GM21360 (cell line): ENCODE data around the gene ELMO1.

ENCODE experiments used
- ATAC-seq: cut with Tn5 transposase; IDR thresholded peaks from one replicate; pipeline ENCODE4 v1.9.1; 2021; ENCODE audit warnings: mild to moderate bottlenecking, moderate library complexity; ENCODE audit not compliant: unreplicated experiment

ELMO1 gene

DNA sequence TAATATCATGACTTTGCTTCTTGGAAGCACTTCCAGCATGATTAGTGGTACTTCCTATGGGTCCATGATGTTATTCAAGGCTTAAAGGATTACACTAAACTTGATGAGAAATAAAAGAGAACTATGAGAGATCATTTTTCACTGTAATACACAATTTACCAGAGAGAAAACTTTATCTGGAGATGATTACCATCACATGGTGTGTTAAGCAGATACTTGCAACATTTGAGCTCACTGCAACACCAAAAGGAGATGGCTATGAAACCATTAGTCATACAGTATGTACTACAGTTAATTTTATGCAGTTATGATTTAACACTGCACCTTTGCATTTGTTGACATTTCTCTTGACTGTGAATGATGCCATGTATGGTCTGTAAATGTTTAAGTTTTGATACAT lies 413.0 kb downstream of the ELMO1 start:
- no peak for ATAC-seq

DNA sequence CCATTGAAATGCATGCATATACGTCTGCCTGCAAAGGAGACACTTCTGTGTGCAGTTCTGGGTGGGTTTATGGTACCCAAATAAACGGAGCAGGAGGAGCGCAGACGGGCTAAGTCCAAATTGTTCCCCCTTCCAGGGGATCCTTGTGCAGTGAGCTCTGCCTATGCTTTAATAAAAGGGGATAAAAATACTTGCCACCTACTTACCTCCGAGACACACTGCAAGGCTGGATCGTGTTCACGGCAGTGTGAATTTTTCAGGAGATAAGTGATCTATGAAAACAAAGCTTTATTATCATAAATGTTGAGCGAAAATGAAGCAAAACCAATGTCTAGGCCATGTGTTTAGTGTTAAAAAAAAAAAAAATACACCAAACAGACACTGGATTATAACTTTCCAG lies 415.5 kb downstream of the ELMO1 start:
- no peak for ATAC-seq

DNA sequence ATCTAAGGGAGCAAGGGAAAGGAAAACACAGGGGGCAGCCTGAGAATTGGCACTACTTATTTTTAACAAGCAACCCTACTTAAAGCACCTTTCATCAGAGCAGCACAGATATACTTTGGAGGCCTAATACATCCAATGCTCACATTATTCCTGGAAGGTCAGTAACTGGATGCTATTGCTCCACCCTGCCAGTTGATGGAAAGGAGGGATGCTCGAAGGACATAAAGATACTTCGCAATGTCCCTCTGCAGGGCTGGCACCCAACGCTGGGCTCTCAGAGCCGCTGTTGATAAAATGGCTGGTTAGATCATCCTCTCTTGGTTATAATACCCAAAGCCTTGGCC lies 416.4 kb downstream of the ELMO1 start:
- ATAC-seq: no peak

DNA sequence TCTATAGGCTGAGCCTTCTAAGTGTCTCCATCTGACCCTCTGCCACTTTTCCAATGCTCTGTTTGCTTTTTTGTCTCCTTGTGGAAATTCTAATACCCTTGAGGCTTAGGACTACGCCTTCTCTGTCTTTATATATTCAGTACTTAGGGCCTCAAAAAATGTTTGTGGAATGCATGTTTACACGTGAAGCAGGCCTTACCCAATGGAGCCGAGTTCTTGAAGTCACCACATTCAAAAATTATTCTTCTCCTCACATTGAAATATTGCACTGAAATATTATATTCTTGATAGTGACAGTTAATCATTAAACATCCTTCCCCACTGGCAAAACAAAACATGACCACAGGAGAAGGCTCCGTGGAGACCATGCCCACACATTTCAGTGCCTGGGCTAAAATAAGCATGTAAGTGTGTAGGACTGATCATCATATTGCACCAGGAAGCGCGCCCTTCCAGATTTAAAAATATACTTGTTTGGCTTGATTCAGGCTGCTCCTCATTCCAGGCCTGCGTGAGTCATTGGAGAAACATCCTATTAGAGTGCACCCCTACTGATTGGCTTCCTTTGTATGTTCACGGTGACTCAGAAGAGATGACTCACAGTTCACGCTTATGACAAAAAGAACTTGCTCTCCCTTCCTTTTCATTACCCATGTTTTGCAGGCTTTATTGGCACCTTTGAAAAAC lies 416.9 kb downstream of the ELMO1 start:
- ATAC-seq: no peak

DNA sequence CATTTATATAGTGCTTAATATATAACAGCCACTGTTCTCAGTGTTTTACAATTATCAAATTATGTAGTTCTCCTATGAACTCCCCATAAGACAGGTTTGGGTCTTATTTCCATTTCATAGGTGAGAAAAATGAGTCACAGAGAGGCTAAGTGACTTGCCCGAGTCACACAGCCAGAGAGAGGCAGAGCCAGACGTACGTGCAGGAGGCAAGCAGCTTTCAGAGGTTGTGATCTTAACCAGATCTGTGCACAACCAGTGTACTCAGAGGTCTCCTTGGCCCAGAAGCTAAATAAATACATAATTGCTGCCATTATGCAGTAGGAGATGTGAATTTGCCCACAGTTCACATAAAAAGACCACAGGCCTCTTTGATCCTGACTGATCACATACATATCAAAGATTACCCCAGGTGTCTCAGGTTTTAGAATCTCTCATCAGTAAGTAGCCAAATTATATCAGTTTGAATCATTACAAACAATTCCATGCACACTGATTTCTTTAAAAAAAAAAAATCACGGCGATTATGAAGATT lies 419.7 kb downstream of the ELMO1 start:
- no peak for ATAC-seq

DNA sequence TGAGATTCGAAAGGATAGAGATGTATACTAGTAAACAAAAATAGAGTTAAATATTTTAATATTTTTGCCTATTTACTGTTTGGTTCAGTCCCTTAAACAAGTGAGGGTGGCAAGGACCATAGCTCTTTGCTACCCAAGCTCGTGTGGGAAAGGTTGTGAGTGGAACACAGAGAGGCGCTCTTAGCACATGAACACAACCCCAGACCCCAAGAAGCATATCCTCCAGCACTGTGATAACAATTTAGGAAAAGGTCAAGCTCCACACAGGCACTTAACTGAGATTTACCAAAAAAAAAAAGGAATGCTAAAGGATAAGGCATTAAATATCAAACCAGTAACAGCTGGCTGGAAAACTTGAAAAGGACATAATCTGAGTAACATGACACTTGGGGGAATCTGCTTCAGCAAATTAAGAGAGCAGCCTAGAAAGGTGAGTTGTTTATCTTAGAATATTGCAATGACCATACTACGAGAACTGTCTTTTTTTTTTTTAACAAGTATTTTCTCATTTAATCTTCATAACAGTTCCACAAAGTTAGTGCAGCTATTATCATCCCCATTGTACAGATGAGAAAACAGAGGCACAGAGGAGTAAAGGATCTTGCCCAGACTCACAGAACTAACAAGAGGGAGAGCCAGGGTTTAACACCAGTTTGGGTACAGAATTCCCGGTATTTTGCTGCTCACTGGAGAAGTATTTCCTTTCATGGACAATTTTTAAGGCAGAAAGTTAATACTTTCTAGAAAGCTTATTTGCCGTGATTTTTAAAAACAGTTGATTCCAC lies 420.9 kb downstream of the ELMO1 start:
- no peak for ATAC-seq

DNA sequence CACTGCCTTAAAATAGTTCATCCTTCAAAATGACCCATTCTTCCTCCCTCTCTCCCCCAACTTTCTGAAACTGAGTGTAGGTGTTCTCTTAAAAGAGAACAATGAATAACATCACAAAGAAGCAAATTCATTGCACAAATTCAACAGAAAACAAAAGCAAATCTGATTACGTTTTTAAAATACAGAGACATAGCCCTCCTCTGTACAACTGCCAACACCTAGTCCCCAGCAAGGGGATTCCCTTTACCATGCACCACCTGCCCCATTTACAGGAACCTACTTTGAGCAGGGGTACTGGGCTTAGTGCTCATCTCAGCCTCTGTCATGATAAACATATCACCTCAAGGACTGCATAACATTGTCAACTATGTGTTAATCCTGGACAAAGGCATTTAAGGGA lies 421.6 kb downstream of the ELMO1 start:
- no peak for ATAC-seq

DNA sequence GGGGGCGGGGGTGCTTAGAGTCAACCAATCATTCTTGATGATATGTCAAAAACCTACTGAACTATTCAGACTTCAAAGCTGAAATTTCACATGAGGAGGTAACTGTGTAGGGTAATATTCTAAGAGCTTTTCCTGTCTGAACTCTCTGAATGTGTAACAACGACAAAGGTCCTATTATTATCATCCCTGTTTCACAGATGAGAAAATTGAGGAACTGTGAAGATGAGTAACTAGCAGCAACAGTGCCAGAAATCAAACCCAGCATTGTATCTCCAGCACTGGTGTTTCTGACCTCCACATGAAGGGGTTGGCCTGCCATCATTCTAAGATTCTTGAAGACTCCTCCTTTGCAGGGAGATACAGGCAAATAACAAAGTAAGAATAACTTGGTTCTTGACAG lies 429.7 kb downstream of the ELMO1 start:
- ATAC-seq: peak; percentile 71

DNA sequence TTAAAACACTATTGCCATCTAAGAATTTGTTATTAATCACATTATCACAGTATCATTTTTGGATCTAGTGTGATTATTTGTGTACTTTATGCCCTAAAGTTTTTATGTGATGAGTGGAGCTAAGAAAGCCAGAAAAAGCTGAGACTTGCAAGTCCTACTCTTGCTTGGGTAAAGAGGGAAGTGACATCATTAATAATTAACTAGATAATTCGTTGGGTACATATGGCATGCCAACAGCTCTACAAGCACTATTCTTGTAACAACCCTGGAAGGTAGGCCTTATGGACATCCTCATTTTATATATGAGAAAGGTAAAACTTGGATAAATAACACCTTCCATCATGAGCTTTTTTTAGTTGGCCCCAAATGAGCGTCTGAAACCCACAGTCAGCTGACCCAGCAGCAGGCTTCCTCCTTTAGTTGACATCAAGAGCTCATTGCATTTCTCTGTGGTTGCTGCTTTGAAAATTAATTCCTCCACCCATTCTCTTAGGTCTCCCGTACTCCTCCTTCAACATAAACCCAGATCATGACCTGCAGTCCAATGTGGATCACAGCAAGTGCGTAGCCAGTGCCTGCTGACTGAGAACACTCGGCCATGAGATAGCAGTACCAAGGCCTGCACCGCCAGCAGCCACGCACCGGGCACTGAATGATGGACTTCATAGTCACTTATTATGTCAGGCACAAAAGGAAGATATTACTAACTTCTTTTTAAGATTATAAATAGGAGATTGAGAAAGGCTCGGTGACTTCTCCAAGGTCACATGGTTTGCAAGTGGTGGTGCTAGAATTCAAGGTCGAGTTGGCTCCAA lies 432.4 kb downstream of the ELMO1 start:
- ATAC-seq: no peak

DNA sequence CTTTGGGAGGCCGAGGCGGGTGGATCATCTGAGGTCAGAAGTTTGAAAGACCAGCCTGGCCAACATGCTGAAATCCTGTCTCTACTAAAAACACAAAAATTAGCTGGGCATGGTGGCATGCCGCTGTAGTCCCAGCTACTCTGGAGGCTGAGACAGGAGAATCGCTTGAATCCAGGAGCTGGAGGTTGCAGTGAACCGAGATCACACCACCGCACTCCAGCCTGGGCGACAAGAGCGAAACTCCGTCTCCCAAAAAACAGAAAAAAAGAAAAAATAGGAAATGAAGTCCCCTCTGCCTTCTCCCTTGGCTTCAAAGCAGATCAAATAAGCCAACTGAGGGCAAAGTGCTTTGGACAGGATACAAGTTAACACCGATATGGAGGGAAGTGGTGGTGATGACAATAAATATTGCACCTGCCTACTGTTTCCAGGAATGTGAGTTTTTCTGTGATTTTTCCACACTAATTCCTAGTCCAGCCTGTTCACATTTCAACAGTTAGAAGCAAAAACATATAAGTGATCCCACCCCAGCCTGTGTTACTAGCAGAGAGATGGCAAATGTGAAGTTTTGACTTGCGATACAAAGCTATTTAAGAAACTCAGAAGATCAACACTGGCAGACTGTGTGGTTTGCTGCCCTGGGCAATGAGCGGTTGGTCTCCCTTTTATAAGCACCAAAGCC lies 433.2 kb downstream of the ELMO1 start:
- ATAC-seq: no peak

DNA sequence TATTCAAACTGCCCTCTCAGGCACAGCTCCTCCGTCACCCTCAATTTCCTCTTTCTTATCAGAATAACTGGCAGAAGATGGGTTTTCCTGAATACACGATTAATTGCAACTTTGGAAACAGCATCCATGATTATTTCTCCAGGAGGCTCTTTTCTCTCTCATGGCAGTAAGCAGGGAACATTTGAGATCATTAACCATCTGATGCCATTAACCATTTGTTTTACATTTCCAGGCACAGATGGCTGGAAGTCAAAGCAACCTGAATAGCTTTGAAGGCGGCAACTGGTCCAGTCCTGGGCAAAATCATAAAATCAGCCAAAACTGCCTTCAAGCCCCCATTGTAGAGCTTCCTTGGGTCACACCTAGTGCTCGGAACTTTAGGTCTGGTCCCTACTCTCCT lies 434.9 kb downstream of the ELMO1 start:
- no peak for ATAC-seq

DNA sequence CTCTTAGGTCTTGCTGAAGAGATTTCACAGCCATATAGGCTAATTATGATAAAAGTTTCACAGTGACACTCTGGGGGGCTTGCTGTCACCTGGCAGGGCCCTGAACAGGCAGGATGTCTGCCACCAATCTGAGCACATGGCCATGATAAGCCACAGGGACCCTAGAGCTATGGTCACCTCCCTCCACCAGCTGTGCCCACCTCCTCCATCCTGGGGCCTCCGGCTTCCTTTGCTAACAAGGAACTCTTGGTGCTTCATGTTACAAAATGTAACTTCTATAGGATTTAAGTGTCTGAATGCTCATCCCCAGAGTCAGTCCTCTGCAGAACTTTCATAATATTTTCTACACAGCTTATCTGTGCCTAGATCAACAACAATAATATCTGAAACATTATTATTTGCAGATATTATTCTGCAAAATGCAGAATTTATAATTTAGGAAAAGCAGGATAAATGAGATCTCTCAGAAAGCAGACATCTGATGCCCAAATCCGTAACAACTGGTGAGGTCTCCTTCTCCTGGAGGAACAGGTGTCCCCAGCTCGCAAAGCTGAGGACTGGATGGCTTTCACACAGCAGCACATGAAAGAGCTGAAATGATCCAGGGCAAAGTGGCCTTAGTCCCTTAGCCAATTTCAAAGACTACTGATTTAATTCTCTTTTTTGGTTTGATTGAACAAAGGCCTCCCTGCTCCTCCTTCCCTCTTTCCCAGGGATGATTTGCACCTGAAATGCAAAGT lies 437.3 kb downstream of the ELMO1 start:
- ATAC-seq: no peak

DNA sequence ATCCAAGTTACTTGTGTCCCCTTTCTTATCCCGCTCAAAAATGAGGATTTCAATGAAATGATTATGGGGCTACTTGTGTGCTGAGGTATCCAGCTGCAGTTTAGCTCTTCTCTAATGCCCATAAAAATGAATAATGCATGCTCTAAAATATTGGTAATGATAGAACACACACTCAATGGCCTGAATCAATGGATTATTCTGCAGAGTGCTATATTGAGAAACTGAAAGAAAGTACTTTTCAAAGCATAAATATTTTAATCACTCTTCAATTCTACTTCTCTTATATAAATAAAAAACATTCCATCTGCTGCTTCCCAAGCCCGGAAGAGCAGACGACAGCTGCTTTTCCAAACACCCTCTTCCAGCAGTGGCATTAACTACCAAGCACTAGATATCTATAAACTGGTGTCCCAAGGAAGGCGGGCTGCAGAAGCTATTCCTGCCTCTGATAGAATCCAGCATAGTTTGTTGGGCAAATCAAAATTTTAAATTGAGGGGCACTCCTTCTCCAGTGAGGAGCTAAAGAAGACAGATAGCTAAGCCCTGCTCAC lies 439.5 kb downstream of the ELMO1 start:
- ATAC-seq: no peak

DNA sequence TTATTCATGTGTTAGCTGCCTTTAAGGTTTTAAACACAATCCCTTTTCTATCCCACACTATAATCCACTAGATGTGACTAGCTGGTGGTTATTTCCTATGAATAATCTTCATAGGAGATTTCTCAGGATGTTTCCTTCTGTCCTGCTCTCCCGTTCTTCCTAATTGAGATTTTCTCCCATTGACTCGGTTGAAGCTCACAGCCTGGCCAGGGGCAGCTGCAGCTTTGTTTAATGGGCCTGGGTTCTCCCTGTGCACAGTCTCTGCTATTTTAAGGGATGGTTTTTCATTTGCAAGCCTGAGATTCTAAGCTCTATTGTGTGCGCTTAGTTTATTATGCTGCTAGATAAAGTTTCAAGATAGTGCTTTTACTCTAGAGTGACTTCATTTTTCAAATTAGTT lies 441.0 kb downstream of the ELMO1 start:
- ATAC-seq: no peak

DNA sequence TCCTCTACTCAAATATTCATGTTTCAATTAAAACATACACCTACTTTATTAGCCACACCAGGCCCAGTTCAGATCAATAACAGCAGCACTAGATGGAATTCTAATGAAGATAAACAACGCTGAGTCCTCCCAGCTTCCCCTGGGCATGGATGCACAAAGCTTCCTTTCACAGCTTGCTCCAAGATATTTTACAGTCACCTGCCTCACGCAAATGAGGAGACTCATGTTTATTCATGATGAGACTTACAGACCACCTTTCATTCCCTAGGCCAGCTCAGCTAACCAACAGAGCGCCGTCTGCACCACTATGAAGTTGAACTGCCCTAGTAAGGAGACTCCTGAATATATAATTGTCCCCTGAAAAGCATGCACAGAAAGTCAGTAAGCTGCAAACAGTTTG lies 441.4 kb downstream of the ELMO1 start:
- ATAC-seq: no peak

DNA sequence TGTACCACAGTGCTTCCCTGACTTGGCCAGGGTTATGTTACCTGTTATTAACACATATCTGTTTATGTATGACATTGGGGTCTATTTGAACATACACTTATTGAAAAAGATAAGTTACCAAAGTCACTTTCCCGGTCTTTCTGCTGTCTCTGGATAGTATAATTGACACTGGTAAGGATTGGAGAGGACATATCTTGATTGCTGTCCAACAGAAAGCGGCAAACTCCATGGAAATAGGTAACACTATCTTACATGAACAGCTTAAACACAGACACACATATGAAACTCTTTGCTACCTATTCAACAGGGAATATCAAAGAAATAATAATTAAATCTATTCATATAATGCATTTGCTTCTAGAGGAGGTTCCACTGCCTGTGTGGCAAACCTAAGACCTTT lies 441.9 kb downstream of the ELMO1 start:
- no peak for ATAC-seq

DNA sequence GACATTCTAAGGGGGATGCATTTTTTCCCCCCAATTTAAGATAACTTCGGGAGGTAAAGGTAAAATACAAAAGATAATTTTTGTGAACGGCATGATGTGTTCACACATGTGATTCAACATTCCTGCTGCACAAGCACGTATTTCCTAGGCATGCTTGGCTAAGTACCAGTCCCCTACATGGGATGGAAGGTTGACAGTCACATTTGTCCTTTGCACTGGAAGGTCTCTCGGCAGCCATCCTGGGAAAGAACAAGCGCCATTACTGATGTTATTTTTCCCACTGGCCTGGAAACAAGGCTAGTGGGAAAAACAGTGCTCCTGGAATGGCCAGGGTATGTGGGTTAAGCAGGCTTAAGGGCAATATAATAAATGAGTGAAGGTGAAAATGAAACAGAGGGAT lies 448.2 kb downstream of the ELMO1 start:
- no peak for ATAC-seq

DNA sequence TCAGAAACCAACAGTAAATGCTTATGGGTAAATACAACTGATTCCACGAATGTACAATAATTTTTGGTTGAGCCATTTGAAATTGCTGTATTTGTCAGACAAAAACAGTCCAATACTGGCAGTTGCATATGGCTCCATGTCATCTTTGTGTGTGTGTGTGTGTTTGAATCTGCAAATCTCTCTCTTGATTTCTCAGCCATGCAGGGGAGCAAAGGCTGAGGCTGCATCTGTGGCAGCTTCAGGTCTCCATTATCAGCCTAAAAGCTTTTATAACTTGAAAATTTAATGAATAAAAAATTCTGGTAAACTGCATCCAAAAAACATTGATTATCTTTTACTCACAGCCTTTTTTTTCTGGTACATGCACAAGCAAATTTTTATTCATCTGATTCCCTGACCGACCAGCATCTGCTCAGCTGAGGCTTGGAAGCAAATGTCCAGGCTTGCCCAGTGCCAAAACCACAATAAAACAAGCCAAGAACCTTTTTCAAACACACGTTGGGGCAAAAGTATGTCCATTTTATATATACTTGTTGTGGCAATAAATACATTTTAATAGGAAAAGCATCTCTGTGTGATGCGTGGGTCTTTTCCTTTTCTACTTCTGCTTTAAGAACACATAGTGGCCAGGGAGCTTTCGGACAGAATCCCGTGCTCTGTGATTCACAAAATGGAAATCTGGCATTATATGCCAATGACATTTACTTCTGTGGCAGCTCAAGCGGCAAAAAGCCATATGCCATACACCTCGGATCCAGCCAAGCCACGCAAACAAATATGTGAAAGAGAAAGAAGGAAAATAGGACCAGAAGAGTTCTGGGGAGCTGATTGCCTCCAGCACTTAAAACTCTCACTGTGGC lies 448.8 kb downstream of the ELMO1 start:
- ATAC-seq: no peak

DNA sequence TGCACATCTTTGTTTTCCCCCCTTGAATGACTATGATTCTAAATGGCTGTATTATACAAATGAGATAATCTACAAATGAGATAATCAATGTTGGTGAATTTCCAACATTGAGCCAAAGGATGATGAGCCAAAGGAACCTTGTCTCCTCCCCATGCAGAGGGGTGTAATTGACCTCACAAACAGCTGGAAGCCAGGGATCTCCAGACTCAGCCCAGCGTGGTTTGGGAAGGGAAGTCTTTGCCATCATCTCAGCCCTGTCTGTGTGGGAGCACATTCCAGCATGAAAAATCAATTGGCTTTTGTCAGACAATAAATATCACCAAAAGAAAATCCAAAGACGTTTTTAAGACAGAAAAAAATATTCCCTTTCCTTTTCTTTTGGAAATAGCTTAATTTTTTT lies 452.9 kb downstream of the ELMO1 start:
- no peak for ATAC-seq
